ENCODE results near the gene PCDHGC4.

PCDHGC4 gene

DNA sequence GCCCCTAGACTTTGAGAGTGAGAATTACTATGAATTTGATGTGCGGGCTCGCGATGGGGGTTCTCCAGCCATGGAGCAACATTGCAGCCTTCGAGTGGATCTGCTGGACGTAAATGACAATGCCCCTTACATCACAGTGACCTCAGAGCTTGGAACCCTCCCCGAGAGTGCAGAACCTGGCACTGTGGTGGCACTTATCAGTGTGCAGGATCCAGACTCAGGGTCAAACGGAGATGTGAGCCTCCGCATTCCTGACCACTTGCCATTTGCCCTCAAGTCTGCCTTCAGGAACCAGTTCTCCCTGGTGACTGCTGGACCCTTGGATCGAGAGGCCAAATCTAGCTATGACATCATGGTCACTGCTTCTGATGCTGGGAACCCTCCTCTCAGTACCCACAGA lies 1.3 kb downstream of the PCDHGC4 start:
- TF ChIP-seq, protein P1, sequence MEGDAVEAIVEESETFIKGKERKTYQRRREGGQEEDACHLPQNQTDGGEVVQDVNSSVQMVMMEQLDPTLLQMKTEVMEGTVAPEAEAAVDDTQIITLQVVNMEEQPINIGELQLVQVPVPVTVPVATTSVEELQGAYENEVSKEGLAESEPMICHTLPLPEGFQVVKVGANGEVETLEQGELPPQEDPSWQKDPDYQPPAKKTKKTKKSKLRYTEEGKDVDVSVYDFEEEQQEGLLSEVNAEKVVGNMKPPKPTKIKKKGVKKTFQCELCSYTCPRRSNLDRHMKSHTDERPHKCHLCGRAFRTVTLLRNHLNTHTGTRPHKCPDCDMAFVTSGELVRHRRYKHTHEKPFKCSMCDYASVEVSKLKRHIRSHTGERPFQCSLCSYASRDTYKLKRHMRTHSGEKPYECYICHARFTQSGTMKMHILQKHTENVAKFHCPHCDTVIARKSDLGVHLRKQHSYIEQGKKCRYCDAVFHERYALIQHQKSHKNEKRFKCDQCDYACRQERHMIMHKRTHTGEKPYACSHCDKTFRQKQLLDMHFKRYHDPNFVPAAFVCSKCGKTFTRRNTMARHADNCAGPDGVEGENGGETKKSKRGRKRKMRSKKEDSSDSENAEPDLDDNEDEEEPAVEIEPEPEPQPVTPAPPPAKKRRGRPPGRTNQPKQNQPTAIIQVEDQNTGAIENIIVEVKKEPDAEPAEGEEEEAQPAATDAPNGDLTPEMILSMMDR (IDR thresholded peaks at IDR 0.05): no peak
- H3K27me3 ChIP-seq: peaks cover 100% of the 10 kb centered on the region
- H3K9me3 ChIP-seq: no peaks in the 10 kb centered on the region
- no peak overlapping the region for H3K4me3 ChIP-seq (ENCODE audit: low read depth in 1 of 2, low read length in 1 of 2)
- H3K36me3 ChIP-seq: no peaks in the 10 kb centered on the region
- H3K4me1 ChIP-seq (ENCODE audit: control insufficient read depth in 1 of 2, insufficient read depth in 1 of 2, low read depth in 1 of 2, low read length in 1 of 2): no peaks in the 10 kb centered on the region
- no peak overlapping the region for H3K27ac ChIP-seq

DNA sequence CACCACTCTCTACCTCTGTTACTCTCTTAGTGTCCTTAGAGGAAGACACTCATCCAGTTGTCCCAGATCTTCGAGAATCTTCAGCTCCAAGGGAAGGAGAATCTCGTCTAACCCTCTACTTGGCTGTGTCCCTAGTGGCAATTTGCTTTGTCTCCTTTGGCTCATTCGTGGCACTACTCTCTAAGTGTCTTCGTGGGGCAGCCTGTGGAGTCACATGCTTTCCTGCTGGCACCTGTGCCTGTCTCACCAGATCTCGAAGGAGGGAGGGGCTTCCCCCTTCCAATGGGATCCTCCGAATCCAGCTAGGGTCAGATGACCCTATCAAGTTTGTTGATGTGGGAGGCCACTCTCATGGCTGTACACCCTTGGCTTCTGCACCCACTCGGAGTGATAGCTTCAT lies 2.3 kb downstream of the PCDHGC4 start:
- no peak overlapping the region for H3K4me3 ChIP-seq (ENCODE audit: low read depth in 1 of 2, low read length in 1 of 2)
- TF ChIP-seq, protein P1 (IDR thresholded peaks at IDR 0.05): no peak
- no peaks in the 10 kb centered on the region for H3K36me3 ChIP-seq
- H3K27ac ChIP-seq: no peak overlapping the region
- H3K27me3 ChIP-seq: peaks cover 100% of the 10 kb centered on the region
- H3K9me3 ChIP-seq: no peaks in the 10 kb centered on the region
- peaks cover 0 to 8% of the 10 kb centered on the region in 2 experiments for H3K4me1 ChIP-seq (ENCODE audit: control insufficient read depth in 1 of 2, insufficient read depth in 1 of 2, low read depth in 1 of 2, low read length in 1 of 2)

DNA sequence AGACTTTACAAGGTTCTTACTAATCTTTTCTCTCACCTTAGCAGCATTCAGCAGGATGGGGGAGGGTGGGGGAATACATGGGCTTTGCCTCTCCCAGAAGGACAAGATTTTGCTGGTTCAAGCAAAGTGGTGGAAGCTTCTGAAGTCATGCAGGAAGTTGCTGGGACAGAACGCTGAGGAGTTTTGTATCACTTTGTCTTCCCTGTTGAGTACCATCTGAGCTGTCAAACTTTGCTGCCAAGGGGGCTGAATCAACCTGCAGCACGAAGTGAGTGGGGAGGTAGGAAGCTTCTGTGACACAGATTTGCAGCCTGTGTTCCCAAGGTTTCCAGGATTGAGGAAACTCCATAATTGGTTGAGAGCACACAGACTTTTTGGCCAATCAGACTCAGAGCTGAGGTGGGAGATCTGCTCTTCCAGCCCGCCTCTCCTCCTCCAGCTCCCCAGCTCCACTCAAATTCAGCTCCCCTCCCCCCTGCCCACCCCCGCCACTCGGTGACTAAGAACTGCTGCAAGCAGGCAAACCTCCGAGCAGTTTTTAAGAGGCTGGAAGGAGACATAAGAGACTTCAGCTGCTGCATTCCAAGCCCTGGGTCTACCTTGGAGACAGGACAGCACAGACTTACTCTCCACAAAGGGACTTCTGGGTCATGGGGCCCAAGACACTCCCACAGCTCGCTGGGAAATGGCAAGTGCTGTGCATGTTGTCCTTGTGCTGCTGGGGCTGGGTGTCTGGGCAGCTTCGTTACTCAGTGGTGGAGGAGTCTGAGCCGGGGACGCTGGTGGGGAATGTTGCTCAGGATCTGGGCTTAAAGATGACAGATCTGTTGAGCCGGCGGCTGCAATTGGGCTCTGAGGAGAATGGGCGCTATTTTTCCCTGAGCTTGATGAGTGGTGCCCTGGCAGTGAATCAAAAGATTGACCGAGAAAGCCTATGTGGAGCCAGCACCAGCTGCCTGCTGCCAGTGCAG lies 4.0 kb downstream of the PCDHGC4 start, which contains the start of gene PCDHGC5:
TSS of gene PCDHGC5 (plus strand) at position 491 of the 971 bp plus-strand sequence. CDS start at position 651, 160 bp downstream.
- Histone ChIP-seq H3K36me3 (no peaks in the 10 kb centered on the region), H3K27me3 (peaks cover 100% of the 10 kb centered on the region), H3K4me3 (ENCODE audit: low read depth in 1 of 2, low read length in 1 of 2) (no peak within 1 kb of the TSS), H3K27ac (no peak within 1 kb of the TSS), H3K4me1 (ENCODE audit: control insufficient read depth in 1 of 2, insufficient read depth in 1 of 2, low read depth in 1 of 2, low read length in 1 of 2) (peaks cover 0 to 14% of the 10 kb centered on the region in 2 experiments), H3K9me3 (no peaks in the 10 kb centered on the region)
- TF ChIP-seq, protein P1 (IDR thresholded peaks at IDR 0.05): no peak

DNA sequence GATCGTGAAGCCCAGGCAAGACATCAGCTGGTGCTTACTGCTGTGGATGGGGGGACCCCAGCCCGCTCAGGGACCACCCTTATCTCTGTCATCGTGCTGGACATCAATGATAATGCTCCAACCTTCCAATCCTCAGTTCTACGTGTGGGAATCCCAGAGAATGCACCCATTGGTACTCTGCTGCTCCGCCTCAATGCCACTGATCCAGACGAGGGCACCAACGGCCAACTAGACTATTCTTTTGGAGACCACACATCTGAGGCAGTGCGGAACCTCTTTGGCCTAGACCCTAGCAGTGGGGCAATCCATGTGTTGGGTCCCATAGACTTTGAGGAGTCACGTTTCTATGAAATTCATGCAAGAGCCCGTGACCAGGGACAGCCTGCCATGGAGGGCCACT lies 5.0 kb downstream of the PCDHGC4 start:
- H3K27ac ChIP-seq: no peak overlapping the region
- TF ChIP-seq, protein P1 (IDR thresholded peaks at IDR 0.05): no peak
- no peak overlapping the region for H3K4me3 ChIP-seq (ENCODE audit: low read depth in 1 of 2, low read length in 1 of 2)
- peaks cover 100% of the 10 kb centered on the region for H3K27me3 ChIP-seq
- H3K9me3 ChIP-seq: no peaks in the 10 kb centered on the region
- no peaks in the 10 kb centered on the region for H3K36me3 ChIP-seq
- H3K4me1 ChIP-seq (ENCODE audit: control insufficient read depth in 1 of 2, insufficient read depth in 1 of 2, low read depth in 1 of 2, low read length in 1 of 2): peaks cover 0 to 14% of the 10 kb centered on the region in 2 experiments

DNA sequence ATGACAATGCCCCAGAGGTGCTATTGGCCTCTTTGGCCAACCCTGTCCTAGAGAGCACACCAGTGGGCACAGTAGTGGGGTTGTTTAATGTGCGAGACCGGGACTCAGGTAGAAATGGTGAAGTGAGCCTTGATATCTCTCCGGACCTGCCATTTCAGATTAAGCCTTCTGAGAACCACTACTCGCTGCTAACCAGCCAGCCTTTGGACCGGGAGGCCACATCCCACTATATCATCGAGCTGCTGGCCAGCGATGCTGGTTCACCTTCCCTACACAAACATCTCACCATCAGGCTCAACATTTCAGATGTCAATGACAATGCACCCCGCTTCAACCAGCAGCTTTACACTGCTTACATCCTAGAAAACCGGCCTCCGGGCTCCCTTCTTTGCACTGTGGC lies 5.4 kb downstream of the PCDHGC4 start:
- no peaks in the 10 kb centered on the region for H3K36me3 ChIP-seq
- peaks cover 0 to 14% of the 10 kb centered on the region in 2 experiments for H3K4me1 ChIP-seq (ENCODE audit: control insufficient read depth in 1 of 2, insufficient read depth in 1 of 2, low read depth in 1 of 2, low read length in 1 of 2)
- H3K27me3 ChIP-seq: peaks cover 100% of the 10 kb centered on the region
- H3K27ac ChIP-seq: no peak overlapping the region
- TF ChIP-seq, protein P1 (IDR thresholded peaks at IDR 0.05): no peak
- no peak overlapping the region for H3K4me3 ChIP-seq (ENCODE audit: low read depth in 1 of 2, low read length in 1 of 2)
- no peaks in the 10 kb centered on the region for H3K9me3 ChIP-seq
